ENCODE results near the gene EXOC4. TPM values are rescaled to one million over a fixed set of nuclear protein-coding genes. Genes with fewer than 3 reads are reported as not detected.

The EXOC4 gene
- total RNA-seq, 1 donor from 2014 or later = 103 TPM

- no peak for DNase-seq
- TF ChIP-seq CTCF (IDR thresholded peaks at IDR 0.05) = no peak
- ChIA-PET CTCF (no interaction called here), POLR2A (no interaction called here)
- Mint-ChIP-seq H3K4me1 (no peaks in the 10 kb centered on the region), H3K36me3 (ENCODE audit: low read depth) (peaks cover 2% of the 10 kb centered on the region), H3K9me3 (no peaks in the 10 kb centered on the region), H3K27ac (no peak overlapping the region), H3K27me3 (no peaks in the 10 kb centered on the region), H3K4me3 (no peak overlapping the region)
- no peak for ATAC-seq (ENCODE audit: low read depth)
- intact Hi-C loops (cut with micrococcal nuclease) = no loop called here
These were observed 359.1 kb downstream of the EXOC4 start for GRCh38 chr7:133611955-133612354.

GRCh38 chr7:133613250-133613790, 360.4 kb downstream of the EXOC4 start:
- ChIA-PET POLR2A (no interaction called here), CTCF (no interaction called here)
- Mint-ChIP-seq H3K36me3 (ENCODE audit: low read depth) (peaks cover 2% of the 10 kb centered on the region), H3K27ac (no peak overlapping the region), H3K9me3 (no peaks in the 10 kb centered on the region), H3K4me1 (no peaks in the 10 kb centered on the region), H3K27me3 (no peaks in the 10 kb centered on the region), H3K4me3 (no peak overlapping the region)
- ATAC-seq (ENCODE audit: low read depth) (no peak), DNase-seq (no peak)
- TF ChIP-seq CTCF (IDR thresholded peaks at IDR 0.05) = no peak
- intact Hi-C loops (cut with micrococcal nuclease) = no loop called here

- Mint-ChIP-seq H3K4me1 (no peaks in the 10 kb centered on the region), H3K27me3 (no peaks in the 10 kb centered on the region), H3K9me3 (no peaks in the 10 kb centered on the region), H3K36me3 (ENCODE audit: low read depth) (peaks cover 2% of the 10 kb centered on the region), H3K4me3 (no peak overlapping the region), H3K27ac (no peak overlapping the region)
- intact Hi-C loops (cut with micrococcal nuclease) = no loop called here
- no peak for TF ChIP-seq CTCF (IDR thresholded peaks at IDR 0.05)
- ChIA-PET POLR2A (no interaction called here), CTCF (no interaction called here)
- ATAC-seq (ENCODE audit: low read depth) (no peak), DNase-seq (no peak)
These were observed 361.4 kb downstream of the EXOC4 start for GRCh38 chr7:133614251-133614650.

GRCh38 chr7:133618970-133619369, 366.1 kb downstream of the EXOC4 start:
- ChIA-PET POLR2A (no interaction called here), CTCF (no interaction called here)
- Mint-ChIP-seq H3K27me3 (no peaks in the 10 kb centered on the region), H3K9me3 (no peaks in the 10 kb centered on the region), H3K4me1 (no peaks in the 10 kb centered on the region), H3K27ac (no peak overlapping the region), H3K4me3 (no peak overlapping the region), H3K36me3 (ENCODE audit: low read depth) (peaks cover 6% of the 10 kb centered on the region)
- TF ChIP-seq CTCF (IDR thresholded peaks at IDR 0.05) = no peak
- ATAC-seq (ENCODE audit: low read depth) (no peak), DNase-seq (no peak)
- intact Hi-C loops (cut with micrococcal nuclease) = no loop called here

- Mint-ChIP-seq H3K9me3 (no peaks in the 10 kb centered on the region), H3K36me3 (ENCODE audit: low read depth) (peaks cover 6% of the 10 kb centered on the region), H3K27ac (no peak overlapping the region), H3K27me3 (no peaks in the 10 kb centered on the region), H3K4me3 (no peak overlapping the region), H3K4me1 (no peaks in the 10 kb centered on the region)
- ChIA-PET CTCF (no interaction called here), POLR2A (no interaction called here)
- intact Hi-C loops (cut with micrococcal nuclease) = no loop called here
- ATAC-seq (ENCODE audit: low read depth) (no peak), DNase-seq (no peak)
- no peak for TF ChIP-seq CTCF (IDR thresholded peaks at IDR 0.05)
These were observed 366.6 kb downstream of the EXOC4 start for GRCh38 chr7:133619491-133619890.

Measured in activated B cell treated with CpG ODN at 0.5 μM for 24 hours (primary cell).